Measurements from ENCODE around the gene FEM1A. TPM values are rescaled to one million over a fixed set of nuclear protein-coding genes. Genes with fewer than 3 reads are reported as not detected.

Gene FEM1A
- total and polyA plus RNA-seq, 10 of the 15 experiments (the other 5 are each of a cell fraction or from before 2014, with no cell fraction given): 0.27 to 17.4 (median 3.8) TPM

DNA sequence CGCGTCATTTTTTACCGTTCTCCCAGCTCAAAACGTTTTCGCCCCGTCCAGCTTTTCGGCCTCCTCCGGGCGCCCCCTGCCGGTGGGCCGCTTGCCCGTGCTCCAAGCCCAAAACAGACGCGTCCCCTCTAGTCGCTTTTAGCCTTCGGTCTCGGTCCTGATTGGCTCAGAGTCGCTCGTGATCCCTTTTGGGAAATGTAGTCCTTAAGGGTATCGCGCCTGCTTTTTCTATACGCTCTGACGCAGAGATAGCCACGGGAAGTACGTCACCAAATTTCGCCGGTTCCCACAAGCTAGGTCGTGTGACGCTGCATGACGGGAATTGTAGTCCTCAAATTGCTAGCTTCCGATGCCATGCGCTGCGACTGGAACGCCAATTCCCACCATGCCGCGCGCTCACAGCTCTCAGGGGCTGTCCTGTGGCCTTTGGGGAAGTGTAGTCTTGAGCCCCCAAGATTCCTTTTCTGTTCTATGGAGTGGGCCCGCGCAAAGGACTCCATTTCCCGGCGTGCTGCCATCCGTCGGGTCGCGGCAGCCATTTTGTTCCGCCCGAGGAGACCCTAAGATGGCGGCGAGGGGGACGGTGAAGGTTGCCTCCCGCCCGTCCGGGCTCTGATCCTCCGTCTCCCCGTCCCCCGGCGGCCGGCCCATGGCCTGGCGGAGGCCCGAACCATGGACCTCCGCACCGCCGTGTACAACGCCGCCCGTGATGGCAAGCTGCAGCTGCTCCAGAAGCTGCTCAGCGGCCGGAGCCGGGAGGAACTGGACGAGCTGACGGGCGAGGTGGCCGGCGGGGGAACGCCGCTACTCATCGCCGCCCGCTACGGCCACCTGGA, at the start of gene FEM1A (continued):
- TF ChIP-seq, protein P1, sequence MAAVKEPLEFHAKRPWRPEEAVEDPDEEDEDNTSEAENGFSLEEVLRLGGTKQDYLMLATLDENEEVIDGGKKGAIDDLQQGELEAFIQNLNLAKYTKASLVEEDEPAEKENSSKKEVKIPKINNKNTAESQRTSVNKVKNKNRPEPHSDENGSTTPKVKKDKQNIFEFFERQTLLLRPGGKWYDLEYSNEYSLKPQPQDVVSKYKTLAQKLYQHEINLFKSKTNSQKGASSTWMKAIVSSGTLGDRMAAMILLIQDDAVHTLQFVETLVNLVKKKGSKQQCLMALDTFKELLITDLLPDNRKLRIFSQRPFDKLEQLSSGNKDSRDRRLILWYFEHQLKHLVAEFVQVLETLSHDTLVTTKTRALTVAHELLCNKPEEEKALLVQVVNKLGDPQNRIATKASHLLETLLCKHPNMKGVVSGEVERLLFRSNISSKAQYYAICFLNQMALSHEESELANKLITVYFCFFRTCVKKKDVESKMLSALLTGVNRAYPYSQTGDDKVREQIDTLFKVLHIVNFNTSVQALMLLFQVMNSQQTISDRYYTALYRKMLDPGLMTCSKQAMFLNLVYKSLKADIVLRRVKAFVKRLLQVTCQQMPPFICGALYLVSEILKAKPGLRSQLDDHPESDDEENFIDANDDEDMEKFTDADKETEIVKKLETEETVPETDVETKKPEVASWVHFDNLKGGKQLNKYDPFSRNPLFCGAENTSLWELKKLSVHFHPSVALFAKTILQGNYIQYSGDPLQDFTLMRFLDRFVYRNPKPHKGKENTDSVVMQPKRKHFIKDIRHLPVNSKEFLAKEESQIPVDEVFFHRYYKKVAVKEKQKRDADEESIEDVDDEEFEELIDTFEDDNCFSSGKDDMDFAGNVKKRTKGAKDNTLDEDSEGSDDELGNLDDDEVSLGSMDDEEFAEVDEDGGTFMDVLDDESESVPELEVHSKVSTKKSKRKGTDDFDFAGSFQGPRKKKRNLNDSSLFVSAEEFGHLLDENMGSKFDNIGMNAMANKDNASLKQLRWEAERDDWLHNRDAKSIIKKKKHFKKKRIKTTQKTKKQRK (IDR thresholded peaks at IDR 0.05; ENCODE audit: low read depth, low read length): no peak
- peak; percentile 72 for TF ChIP-seq RAD21 (IDR thresholded peaks at IDR 0.05; ENCODE audit: insufficient read depth, low read depth, low read length)

DNA sequence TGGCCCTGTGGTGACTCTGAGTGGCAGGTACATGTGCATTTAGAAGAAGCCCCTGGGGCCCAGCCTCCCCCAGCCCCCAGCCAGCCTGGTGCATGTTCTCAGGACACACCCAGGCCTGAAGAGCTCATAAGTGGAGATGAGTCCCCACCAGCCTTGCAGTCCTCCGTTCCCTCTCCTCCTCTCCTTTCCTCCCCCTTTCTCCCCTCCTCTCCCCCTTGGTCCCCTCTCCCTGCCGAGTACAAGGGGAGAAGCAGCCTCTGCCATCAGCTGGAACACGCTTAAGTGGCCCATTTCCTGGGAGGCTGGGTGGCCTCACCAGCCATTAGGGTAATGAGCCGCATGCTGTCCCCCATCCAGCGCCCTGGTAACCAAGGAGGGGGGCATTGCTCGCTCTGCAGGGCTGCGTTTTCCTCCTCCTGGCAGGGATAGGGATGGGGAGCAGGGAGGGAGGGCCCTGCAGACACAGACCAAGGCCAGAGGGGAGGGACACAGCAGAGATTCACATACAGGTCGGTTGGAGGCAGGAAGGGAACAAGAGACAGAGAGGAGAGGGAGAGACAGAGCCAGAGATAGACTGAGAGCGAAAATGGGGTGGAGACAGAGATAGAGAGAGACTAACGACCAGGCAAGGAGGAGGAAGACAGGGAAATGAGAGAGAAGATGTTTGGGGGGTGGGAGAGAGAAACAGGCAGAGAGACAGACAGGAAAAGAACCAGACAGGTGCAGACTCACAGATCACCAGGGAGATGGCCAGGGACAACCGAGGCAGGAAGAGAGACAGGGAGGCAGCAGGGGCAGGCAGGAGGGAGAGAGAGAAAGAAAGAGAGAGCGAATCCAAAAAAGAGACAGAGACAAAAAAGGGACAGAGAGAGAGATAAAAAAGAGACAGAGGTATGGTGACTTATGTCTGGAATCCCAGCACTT, 48.5 kb upstream of the FEM1A start:
- Histone ChIP-seq H3K27ac (ENCODE audit: control insufficient read depth, insufficient read depth) (no peak overlapping the region), H4K20me1 (ENCODE audit: control insufficient read depth, insufficient read depth) (no peaks in the 10 kb centered on the region), H3K4me3 (no peak overlapping the region), H3K27me3 (replicated peaks in 1 of 2; ENCODE audit: control insufficient read depth in 2 of 2, insufficient read depth in 2 of 2, low read length in 1 of 2) (no peaks in the 10 kb centered on the region; a peak in 1 of 4 replicates), H3K36me3 (ENCODE audit: control insufficient read depth in 2 of 2, insufficient read depth in 2 of 2, low read length in 1 of 2) (no peaks in the 10 kb centered on the region), H3K79me2 (ENCODE audit: control insufficient read depth, insufficient read depth, low read length) (no peaks in the 10 kb centered on the region), H3K4me2 (ENCODE audit: control insufficient read depth, insufficient read depth) (no peak overlapping the region), H3K9ac (ENCODE audit: control insufficient read depth, insufficient read depth, low read length) (no peak overlapping the region), H2AFZ (ENCODE audit: control insufficient read depth, low read depth, low read length) (no peak overlapping the region), H3K9me3 (replicated peaks; ENCODE audit: control insufficient read depth, insufficient read depth, low read length) (no peaks in the 10 kb centered on the region), H3K4me1 (ENCODE audit: control insufficient read depth, insufficient read depth, low read length) (no peaks in the 10 kb centered on the region)
- intact Hi-C loops (cut with micrococcal nuclease; ENCODE audit: unreplicated experiment): no loop called here
- RAD21 ChIA-PET (ENCODE audit: unreplicated experiment): interaction anchor here (1.2 kb wide), 1 partner anchor 48 kb away, joined by 5 read pairs; the partner anchor contains the start of gene FEM1A
- WGBS (ENCODE audit: insufficient coverage, insufficient replicate concordance, low lambda C conversion rate, missing lambda C conversion rate): 10% methylated on average over 11 of the region's 12 CpGs
- no TSS peak for BruUV-seq (replicated peaks)
- DNase-seq (ENCODE audit: low read depth, low spot score) (no peak), FAIRE-seq (no peak), ATAC-seq (no peak)
- CTCF ChIA-PET: no interaction called here
- in situ Hi-C loops (cut with MboI): no loop called here
- SMC1A ChIA-PET (ENCODE audit: uncharacterized antibody, unreplicated experiment): interaction anchor here (1.6 kb wide), 1 partner anchor 48 kb away, joined by 6 read pairs; the partner anchor contains the start of gene FEM1A
- POLR2A ChIA-PET: interaction anchor here (0.7 kb wide), 1 partner anchor 1284 kb away, joined by 5 read pairs; no protein-coding TSS in a partner anchor
- TF ChIP-seq, protein P2, sequence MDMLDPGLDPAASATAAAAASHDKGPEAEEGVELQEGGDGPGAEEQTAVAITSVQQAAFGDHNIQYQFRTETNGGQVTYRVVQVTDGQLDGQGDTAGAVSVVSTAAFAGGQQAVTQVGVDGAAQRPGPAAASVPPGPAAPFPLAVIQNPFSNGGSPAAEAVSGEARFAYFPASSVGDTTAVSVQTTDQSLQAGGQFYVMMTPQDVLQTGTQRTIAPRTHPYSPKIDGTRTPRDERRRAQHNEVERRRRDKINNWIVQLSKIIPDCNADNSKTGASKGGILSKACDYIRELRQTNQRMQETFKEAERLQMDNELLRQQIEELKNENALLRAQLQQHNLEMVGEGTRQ (IDR thresholded peaks at IDR 0.05; ENCODE audit: borderline replicate concordance, low read depth, low read length): no peak
- TF ChIP-seq, protein P3, sequence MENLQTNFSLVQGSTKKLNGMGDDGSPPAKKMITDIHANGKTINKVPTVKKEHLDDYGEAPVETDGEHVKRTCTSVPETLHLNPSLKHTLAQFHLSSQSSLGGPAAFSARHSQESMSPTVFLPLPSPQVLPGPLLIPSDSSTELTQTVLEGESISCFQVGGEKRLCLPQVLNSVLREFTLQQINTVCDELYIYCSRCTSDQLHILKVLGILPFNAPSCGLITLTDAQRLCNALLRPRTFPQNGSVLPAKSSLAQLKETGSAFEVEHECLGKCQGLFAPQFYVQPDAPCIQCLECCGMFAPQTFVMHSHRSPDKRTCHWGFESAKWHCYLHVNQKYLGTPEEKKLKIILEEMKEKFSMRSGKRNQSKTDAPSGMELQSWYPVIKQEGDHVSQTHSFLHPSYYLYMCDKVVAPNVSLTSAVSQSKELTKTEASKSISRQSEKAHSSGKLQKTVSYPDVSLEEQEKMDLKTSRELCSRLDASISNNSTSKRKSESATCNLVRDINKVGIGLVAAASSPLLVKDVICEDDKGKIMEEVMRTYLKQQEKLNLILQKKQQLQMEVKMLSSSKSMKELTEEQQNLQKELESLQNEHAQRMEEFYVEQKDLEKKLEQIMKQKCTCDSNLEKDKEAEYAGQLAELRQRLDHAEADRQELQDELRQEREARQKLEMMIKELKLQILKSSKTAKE (IDR thresholded peaks at IDR 0.05; ENCODE audit: low read depth, poor library complexity, severe bottlenecking): no peak
- TF ChIP-seq STAT1 (conservative IDR thresholded peaks at IDR 0.05) (no peak), CBX5 (IDR thresholded peaks at IDR 0.05; ENCODE audit: low read depth) (no peak)
- TF ChIP-seq, protein P4, sequence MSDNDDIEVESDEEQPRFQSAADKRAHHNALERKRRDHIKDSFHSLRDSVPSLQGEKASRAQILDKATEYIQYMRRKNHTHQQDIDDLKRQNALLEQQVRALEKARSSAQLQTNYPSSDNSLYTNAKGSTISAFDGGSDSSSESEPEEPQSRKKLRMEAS (IDR thresholded peaks at IDR 0.05; ENCODE audit: low read depth, low read length): no peak

Measured in GM12878 (cell line).